Panc1 (cell line): ENCODE measurements around the gene PROX1. TPM values are rescaled to one million over a fixed set of nuclear protein-coding genes. Genes with fewer than 3 reads are reported as not detected.

Experiments
- ATAC-seq: fragments of 200-7000 bp; cut with Tn5 transposase; 2 replicates; pipeline ENCODE4 v1.9.1; 2020; ENCODE audit warnings: mild to moderate bottlenecking, moderate library complexity
- BruUV-seq: library from RNA; stranded (reverse); fragments of 400-500 nt; replicated peaks from 2 replicates; lab custom pipeline; 2021; lab: Mats Ljungman, UMichigan
- CTCF ChIA-PET: fragments of 300-600 bp; sonication (Branson Sonifier 250); formaldehyde crosslinking; loops from one replicate; lab custom pipeline; 2022; ENCODE audit warnings: antibody characterized with exemption; lab: Charles Lee
- POLR2A ChIA-PET: fragments of 300-600 bp; sonication (Branson Sonifier 250); formaldehyde crosslinking; loops from one replicate; lab custom pipeline; 2022; ENCODE audit warnings: antibody characterized with exemption; lab: Charles Lee
- DNase-seq: peaks from one replicate; pipeline ENCODE4 v3.0.0-alpha.2; 2010; ENCODE audit warnings: low read depth, low spot score
- H3K27ac ChIP-seq: 2 replicates; pipeline ENCODE4 v1.5.1; 2011; ENCODE audit warnings: mild to moderate bottlenecking, low read length, inconsistent platforms
- H3K27me3 ChIP-seq: fragments of 200-500 bp; sonication (Bioruptor generic); 2 replicates; pipeline ENCODE4 v1.6.0; 2014; ENCODE audit warnings: low read length, inconsistent platforms; ENCODE audit not compliant: control insufficient read depth, insufficient read depth
- H3K36me3 ChIP-seq: fragments of 200-500 bp; sonication (Bioruptor generic); 2 replicates; pipeline ENCODE4 v1.5.1; 2014; ENCODE audit warnings: inconsistent platforms, mild to moderate bottlenecking, low read length, moderate library complexity; ENCODE audit not compliant: control insufficient read depth, insufficient read depth
- H3K4me1 ChIP-seq: 2 replicates; pipeline ENCODE4 v1.5.1; 2011; ENCODE audit warnings: inconsistent platforms, mild to moderate bottlenecking, low read length, moderate library complexity; ENCODE audit not compliant: control insufficient read depth, insufficient read depth
- H3K4me3 ChIP-seq, 2 experiments: 2 replicates each; pipeline ENCODE4 v1.5.1; 2011 to 2012; ENCODE audit warnings: low read depth in 2 of 2, low read length in 2 of 2, mild to moderate bottlenecking in 2 of 2, inconsistent platforms in 1 of 2, moderate library complexity in 1 of 2
- H3K9me3 ChIP-seq: fragments of 200-500 bp; sonication (Bioruptor generic); 2 replicates; pipeline ENCODE4 v1.5.1; 2014; ENCODE audit warnings: low read depth, mild to moderate bottlenecking, inconsistent platforms, low read length, moderate library complexity; ENCODE audit not compliant: control insufficient read depth, insufficient read depth
- CTCF ChIP-seq: fragments of 450-650 bp; IDR thresholded peaks from 2 replicates; pipeline ENCODE4 v1.5.1; 2017; ENCODE audit warnings: mild to moderate bottlenecking
- POLR2AphosphoS5 ChIP-seq: IDR thresholded peaks from 2 replicates; pipeline ENCODE4 v1.6.1; 2012; ENCODE audit warnings: mild to moderate bottlenecking, low read depth, low read length, moderate library complexity
- REST ChIP-seq, 2 experiments: IDR thresholded peaks; 2 replicates each; pipeline ENCODE4 v1.6.1; 2011 to 2012; ENCODE audit warnings: low read depth in 2 of 2, control low read depth in 1 of 2, low read length in 1 of 2, mild to moderate bottlenecking in 1 of 2, moderate library complexity in 1 of 2; ENCODE audit not compliant: insufficient read depth in 1 of 2
- SIN3A ChIP-seq: IDR thresholded peaks from 2 replicates; pipeline ENCODE4 v1.6.1; 2012; ENCODE audit warnings: low read depth, mild to moderate bottlenecking, low read length, moderate library complexity, borderline replicate concordance; ENCODE audit not compliant: insufficient read depth
- TCF7L2 ChIP-seq: IDR thresholded peaks from 2 replicates; pipeline ENCODE4 v1.6.1; 2011; ENCODE audit warnings: mild to moderate bottlenecking, low read depth, low read length, inconsistent platforms
- in situ Hi-C: cut with HindIII; loops from 2 replicates; pipeline ENCODE4 v1.10.0; 2016; ENCODE audit warnings: low sequenced_read_pairs, low pct_unique_long_range_greater_than_20kb
- intact Hi-C: fragments of 100-400 bp; cut with micrococcal nuclease; formaldehyde crosslinking; loops from one replicate; pipeline ENCODE4 v1.10.0; 2022; ENCODE audit not compliant: unreplicated experiment
- total RNA-seq: library from RNA; stranded (reverse); gene quantifications from one replicate; pipeline ENCODE4 v1.2.1, GENCODE V29; 2021; ENCODE audit not compliant: unreplicated experiment

Gene PROX1
- total RNA-seq, 1 experiment from 2014 or later = 0.13 TPM

GRCh38 chr1:214008791-214009422 lies 21.1 kb downstream of the PROX1 start:
- ATAC-seq (no peak), DNase-seq (no peak)
- H3K27me3 ChIP-seq = no peaks in the 10 kb centered on the region; the same call in 1 of the 2 replicates
- H3K9me3 ChIP-seq = no peaks in the 10 kb centered on the region
- intact Hi-C loops = no loop called here
- no peaks in the 10 kb centered on the region for H3K36me3 ChIP-seq
- H3K27ac ChIP-seq = no peak overlapping the region
- ChIA-PET POLR2A (no interaction called here), CTCF (no interaction called here)
- in situ Hi-C loops = no loop called here
- no peaks in the 10 kb centered on the region for H3K4me1 ChIP-seq
- H3K4me3 ChIP-seq = no peak overlapping the region
- no TSS peak for BruUV-seq
- no peak for TF ChIP-seq REST (IDR thresholded peaks at IDR 0.05; ENCODE audit: insufficient read depth in 1 of 2, low read depth in 2 of 2, low read length in 1 of 2)
- TF ChIP-seq SIN3A = no peak
- no peak for TF ChIP-seq CTCF
- TF ChIP-seq TCF7L2 = no peak
- no peak for TF ChIP-seq POLR2AphosphoS5

DNA sequence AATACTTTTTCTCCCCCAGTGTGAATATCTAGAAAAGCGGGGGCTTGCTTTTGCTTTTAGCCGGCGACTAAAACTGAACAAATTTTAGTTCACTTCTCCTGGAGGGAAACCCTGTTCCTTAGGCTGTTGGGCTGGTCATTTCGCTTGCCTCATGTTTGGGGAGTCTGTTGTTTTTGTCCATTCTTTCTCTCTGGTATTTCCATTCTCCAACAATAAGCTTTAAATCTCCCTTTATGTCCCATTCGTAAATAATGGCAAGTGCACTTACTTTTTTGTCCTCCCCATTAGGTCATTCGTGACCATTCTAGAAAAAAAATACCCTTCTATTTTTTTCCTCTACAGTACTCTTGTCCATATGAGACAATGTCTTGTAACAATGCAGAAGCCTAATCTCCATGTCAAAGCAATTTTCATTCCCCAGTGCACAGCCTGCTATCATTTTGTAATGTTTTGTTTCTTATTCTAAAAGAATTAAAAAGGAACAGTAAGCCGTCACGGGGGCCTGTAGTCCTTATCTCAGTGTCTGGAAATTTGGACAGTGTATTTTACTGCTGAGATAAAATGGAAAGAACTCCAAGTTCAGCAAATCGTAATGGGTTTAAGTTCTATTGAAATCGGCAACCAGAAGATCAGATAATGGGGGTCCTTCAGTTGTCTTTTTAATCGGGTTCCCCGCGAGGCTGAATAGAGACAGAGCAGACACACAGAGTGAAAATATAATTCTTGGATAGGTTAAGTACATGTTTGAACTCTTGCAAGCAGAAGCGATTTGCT lies 21.8 kb downstream of the PROX1 start:
- Histone ChIP-seq H3K4me3 (no peak overlapping the region), H3K9me3 (no peaks in the 10 kb centered on the region), H3K27me3 (no peaks in the 10 kb centered on the region), H3K4me1 (no peaks in the 10 kb centered on the region), H3K36me3 (no peaks in the 10 kb centered on the region), H3K27ac (no peak overlapping the region)
- in situ Hi-C loops (no loop called here), intact Hi-C loops (no loop called here)
- ChIA-PET CTCF (no interaction called here), POLR2A (no interaction called here)
- ATAC-seq = no peak
- no peak for DNase-seq
- TF ChIP-seq CTCF (no peak), SIN3A (no peak), POLR2AphosphoS5 (no peak), TCF7L2 (no peak), REST (IDR thresholded peaks at IDR 0.05; ENCODE audit: insufficient read depth in 1 of 2, low read depth in 2 of 2, low read length in 1 of 2) (no peak)
- no TSS peak for BruUV-seq
